ENCODE measurements around the gene LY6G6F.

The LY6G6F gene

DNA sequence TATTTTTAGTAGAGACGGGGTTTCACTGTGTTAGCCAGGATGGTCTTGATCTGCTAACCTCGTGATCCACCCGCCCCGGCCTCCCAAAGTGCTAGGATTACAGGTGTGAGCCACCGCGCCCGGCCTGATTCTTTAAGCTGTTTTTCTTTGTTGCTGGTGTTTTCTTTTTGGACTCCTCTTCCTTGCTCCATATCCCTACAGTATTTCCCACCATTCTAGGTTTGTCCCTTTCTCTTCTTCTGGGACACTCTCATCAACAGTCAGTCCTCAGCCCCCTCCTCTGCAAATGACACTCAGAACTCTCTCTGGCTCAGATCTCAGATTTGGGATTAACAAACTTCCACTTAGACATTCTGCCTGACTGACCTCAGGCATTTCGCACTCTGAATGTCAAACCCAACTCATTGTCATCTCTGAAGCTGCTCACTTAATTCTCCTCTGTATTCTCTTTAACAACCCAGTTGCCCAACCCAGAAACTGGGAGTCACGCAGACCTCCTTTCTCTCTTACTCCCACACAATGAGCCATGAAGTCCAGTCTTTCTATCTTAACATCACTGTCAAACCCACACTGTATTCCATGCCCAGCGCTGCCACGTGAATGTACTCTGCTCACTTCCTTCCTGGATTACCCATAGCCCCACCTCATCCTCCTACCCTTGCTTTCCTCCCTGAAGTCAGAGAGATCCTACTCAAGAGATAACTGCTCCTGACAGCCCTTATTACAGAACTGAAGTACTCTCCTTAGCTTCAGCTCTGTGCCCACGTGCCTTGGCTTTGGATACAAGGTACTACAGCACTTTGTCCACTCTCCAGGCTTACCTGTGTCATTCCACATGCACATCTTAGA is 19.1 kb downstream of the LY6G6F start:
- no peak for DNase-seq

DNA sequence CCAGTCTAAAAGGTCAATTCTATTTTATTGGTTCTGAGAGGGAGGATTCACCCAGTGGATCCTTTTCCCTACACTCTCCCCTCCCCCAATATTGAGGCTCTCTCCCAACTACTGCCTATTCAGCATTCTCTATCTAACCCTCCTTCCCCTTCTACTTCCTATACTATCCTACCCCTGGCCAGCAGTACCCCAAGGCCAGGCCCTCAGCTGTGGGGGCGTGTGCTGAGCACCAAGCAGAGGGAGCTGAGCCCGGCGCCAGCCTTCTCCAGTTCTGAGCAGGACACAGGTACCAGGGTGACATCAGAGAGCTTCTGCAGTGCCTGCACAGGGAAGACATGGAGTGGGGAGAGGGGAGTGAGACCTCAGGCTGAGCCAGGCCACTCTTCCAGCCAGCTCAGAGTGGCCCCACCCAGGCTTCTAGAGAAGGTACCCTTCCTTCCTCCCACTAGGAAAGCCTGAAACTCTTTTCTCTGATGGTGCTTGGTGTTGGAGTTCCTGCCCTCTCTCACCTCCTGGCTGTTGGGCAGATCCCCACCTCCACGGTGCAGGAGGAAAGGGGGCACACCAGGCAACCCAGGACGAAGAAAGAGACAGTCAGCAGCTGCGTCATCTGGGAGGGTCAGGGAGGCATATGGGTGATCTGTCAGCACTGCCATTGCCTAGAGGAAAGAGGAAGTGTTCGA is 20.5 kb downstream of the LY6G6F start:
- DNase-seq, result no peak

DNA sequence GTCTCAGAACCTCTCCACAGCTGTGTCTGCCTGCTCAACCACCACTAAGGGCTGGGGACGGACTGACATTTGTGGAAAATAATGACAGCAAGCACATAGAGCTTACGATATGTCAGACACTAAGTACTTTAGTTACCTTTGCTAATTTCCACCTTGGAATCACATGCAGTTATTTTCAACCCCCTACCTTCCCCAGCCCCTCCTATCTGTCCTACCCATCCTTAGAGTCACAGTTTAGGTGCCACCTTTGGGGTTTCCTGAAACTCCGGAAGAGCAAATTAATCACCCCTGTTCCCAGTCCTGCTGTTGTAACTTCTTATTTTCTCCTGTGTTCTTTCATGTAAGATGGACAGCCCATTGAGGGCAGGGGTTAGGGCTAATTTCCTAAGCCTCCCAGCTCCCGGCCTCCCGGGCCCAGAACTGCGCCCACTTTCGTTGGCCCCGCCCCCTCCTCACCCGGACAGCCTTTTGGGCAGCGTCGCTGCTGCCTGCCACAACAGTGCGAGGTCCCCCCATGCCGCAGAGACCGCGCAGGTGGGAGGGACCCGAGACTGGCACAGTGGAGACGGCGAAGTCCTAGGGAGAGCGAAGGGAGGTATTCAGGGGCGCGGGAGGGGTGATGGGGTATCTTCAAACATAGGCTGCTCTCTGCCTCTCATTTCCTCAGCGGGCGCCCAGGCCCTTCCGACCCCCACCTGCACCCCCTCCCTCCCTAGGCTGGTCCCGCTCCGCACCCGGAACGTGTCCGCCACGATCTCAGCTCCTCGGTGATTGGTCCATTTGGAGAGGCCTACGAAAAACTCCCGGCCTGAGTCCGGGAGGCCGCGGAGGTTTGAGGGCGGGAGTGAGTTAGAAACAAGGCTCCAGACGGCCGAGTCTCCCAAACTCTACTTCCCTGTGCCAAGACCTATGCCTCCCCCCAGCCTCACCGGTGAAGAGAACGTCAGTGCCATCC is 21.3 kb downstream of the LY6G6F start:
- DNase-seq, result no peak

DNA sequence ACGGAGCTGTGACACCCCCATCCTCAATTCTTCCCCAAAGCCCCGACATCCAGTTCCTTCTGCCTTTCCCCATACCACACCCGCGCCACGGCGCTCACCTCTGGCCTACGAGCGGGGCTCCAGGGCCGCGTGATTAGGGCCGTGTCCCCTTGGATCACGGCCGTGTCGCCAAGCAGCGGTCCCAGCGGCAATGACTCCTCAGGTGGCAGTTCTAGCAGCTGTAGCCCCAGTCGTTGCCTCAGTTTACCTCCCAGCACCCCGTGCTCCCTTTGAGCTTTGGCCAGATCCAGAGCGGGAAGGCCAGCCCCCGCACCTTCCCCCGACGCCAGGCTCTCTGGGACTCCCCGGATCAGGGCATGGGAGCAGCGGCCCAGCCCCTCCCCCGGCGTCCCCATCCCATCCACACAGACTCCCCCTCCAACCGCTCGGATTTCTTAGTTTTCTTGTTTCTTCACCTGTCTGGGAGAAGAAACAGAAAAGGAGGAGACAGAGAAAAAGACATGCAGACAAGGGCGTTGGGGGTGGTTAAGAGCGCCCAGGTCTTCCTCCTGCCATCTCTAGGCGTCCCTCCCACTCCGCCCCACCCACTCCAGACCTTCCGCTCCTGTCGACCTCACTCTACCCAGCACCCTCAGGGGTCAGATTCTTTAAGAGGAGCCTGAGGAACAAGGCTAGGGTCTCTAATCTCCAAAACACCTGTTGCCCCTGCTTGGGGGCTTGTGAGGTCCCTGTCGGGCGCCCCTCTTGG is 22.3 kb downstream of the LY6G6F start, which contains the start of gene DDAH2:
Gene DDAH2, minus strand, starts transcription at position 533 of the 748 bp plus-strand sequence. Its CDS starts 138 bp downstream, at position 395.
- no peak for DNase-seq

DNA sequence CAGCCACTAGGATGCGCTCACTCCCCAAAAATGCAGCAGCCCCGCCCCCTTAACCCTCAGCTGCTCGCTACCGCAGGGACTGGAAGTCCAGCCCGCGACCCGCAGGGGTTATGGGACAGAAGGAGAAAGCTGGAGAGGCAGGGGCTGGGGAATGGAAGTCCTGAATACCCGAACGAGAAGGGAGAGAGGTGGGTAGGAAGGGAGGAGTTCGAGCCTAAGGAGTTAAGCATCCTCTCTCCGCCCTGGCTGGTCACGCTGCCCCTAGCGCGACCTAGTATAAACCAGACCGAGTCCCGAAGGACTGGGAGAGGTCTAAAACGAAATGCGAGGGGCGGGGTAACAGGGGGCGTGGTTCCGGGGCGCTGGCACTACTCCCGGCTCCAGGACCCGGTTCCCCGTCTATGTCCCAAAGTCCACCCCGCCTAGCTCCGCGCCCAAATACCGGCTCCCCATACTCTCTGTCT is 22.9 kb downstream of the LY6G6F start:
- peak; percentile 78 for DNase-seq

DNA sequence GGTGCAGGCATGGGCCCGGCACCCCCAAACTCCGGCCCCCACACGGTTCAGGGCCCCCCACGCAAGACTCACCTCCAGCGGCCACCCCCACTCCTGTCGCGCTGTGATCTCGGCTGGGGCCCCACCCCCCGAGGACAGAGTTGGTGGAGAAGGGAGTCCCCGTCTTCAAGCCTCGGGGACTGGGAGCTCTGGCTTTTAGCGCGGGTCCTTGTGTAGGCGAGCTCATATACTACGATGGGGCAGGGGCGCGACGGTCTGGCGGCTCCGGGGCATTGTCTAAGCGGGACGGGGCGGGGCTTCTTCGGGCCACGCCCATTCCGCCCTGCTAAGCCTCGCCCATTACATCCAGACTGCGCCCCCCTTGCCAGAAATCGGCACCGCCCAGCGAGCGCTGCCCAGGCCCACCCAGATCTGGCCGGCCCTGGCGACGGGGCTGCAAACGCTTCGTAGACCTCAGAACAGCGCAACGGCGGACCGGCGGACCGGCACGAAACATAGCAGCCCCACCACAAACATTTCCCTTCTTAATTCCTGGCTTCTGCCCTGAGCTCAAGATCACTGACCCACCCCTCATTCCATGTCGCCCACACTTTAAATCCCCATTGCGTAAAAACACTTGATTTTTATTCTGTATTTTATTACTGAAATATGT is 23.4 kb downstream of the LY6G6F start:
- peak; percentile 62 for DNase-seq

DNA sequence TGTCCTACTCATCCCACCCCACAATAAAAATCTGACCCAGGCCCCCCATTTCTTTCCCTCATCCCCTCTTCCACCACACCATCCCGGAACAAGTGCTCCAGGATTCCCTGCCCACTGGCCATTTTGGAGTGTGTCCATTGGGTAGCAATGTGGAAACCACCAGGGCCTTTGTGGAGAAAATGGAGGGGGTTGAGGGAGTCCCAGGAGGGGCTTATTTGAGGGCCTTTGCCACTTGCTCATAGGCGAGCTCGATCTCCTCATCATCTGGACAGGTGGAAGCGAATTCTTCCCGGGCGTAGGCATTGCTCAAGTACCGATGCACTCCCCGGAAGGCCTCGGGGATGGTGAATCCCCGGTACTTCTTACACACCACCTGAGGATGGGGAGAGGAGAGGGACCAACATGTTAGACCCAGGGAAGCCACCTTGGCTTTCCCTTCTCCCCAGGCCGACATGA is 24.0 kb downstream of the LY6G6F start:
- DNase-seq, result no peak

DNA sequence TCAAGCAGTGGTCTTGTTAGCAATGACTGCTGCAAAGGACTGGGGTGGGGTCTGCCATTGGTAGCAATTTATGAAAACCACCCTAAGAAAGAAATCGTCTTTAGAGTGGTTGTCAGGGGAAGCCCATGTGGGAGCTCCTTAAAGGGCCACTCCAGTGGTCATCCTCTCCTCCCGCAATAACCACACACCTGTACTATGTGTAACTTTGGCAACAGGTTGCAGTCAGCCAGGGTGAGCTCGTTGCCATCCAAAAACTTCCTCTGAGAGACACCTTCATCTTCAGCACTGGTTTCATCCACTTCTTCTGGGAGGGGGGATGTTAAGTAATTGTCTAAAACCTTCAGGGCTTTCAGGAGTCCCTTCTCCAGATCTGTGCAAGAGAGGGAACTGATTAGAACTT is 25.4 kb downstream of the LY6G6F start:
- DNase-seq, result no peak

DNA sequence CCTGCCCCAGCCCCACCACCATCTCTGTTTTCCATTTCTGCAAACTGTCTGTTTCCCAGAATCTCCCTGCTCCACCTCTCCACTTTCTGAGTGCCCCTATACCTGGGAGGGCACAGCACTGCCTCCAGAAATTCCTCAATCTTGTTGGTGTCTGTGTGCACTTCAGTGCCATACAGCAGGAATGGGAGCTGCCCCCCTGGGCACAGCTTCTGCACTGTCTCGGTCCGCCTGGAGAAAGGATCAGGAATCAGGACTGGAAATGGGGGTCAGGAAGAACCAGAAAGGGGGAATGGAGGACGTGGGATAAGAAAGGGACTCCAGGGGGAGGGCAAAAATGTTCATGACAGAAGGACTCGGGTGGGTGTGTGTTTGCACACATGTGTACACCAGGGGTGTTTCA is 27.1 kb downstream of the LY6G6F start:
- DNase-seq, result no peak

DNA sequence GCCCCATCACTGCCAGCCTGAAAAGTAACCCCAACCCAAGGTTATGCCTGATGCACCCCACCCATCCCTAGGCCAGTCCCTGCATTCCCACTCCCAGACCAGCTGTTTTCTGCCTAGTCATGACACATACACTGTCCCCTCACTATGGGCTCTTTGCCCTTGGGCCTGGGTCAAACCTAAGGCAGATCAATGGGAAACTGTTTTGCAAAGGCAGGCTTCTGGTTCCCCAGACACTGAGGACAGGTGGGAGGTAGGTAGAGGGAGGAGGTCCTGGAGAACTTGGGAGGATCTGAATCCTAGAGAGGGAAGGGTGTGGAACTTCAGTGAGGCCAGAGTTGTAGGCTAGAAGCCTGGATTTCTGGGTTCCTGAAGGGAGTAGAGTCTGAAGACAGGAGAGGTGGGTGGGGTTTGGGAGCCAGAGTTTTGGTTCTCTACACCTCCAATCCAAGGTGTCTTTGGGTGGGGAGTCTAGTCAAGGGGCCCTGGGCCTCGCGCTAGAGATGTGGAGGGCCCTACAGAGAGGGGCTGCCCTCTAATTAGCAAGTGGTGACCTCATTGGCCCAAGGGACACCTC is 27.7 kb downstream of the LY6G6F start:
- no peak for DNase-seq

DNA sequence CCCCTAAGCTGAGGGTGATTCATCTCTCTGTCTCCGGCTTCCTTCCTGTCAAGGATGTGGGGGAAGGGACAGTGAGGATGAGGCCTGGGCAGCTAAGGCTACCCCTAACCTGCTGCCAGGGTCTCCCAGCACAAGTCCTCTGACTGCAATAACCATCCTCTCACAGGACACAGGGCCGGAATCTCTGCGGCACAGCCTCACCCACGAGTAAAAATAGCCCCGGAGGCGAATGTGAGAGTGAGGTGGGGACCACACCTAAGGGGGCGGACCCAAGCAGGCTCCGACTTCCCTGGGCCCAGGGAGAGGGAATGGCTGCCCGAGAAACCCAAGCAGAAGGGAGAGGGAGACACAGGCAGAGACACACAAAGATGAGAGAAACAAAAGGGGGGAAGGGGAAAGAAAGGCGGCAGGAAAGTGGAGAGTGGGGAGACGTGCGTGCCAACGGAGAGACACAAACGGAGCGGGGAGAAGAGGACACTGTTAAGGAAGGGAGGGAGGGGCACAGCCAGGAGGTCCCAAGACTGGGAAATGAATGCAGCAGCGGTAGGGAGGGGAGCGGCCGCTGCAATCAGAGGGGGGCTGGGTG is 28.2 kb downstream of the LY6G6F start:
- DNase-seq, result peak; percentile 58

DNA sequence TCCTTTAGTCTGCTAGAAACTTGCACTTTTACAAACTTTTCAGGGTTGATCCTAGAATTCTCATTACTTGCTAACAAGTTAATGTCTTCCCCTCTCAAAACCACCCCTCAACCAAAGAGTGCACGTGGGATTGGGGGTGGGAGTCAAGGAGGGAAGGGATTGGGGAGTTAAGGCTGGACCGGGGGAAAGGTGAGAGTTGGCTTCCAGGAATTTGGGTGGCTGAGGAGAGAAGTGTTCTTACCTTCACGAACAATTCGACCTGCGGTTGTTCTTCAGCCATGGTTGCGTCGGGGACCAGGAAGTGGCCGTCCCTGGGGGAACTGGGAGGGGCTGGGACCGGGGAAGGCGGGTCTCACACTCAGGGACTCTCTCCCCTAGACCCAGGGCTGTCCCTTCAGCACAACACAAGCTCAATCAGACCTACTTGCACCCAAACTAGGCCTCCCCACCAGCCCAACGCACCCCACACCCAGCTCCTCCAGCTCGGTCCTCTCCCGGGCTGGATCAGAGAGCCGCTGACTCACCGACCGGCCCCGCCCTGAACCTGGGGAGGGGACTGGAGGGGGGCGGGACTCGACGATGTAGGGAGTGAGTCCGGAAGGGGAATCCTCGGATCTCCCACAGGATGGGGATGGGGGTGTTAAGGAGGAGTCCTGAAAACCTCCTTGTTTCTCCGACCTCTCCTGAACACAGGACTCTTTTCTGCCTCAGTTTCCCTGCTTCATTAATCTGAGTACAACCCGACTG is 29.5 kb downstream of the LY6G6F start, which contains the start of gene CLIC1:
Gene CLIC1, minus strand, starts transcription at position 510 of the 747 bp plus-strand sequence. Its CDS starts 230 bp downstream, at position 280.
- DNase-seq, result peak; percentile 56

DNA sequence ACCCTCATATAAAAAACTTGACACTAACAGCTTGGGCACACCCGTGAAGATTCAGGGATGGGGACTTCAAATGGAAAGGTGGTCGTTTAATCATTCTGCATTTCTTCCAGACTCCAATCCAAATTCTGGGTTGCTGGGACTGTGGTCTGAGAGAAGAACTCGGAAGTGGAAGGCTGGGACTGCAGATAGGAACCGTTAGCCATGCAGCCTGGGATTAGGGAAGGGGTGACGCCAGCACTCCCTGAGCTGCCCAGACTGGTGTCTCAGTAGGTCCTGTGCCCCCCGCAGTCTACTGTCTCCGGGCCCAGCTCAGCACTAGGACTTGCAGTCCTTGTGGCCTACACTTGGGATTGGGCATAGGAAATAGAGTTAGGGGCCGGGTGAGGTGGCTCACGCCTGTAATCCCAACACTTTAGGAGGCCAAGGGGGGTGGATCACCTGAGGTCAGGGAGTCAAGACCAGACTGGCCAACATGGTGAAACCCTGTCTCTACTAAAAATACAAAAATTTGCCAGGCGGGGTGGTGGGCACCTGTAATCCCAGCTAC is 30.2 kb downstream of the LY6G6F start:
- no peak for DNase-seq

DNA sequence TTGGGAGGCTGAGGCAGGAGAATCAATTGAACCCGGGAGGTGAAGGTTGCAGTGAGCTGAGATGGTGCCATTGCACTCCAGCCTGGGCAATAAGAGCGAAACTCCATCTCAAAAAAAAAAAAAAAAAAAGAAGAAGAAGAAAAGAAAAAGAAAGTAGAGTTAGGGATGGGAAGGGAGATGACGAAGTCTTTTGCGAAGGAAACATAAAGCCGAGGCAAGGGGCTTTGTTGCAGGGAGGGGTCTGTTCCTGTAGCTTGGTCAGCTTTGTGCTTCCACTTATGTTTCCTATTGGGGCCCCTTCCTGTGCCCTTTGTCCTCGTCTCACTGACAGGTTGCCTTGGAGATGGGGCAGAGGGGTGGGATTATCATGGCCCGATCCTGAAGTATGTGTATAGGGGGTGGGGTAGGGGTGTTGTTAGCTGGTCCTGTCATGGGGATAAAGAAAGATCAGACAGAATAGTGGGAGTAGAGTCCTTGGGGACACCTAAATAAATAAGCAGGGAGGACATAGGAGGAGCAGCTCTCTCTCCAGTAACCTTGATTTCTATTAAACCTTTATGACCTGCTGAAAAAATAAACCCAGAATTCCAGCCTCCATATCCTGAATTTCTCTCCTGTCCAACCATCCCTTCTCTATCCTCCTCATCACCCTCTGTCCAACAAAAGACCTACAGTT is 30.8 kb downstream of the LY6G6F start:
- DNase-seq, result no peak

DNA sequence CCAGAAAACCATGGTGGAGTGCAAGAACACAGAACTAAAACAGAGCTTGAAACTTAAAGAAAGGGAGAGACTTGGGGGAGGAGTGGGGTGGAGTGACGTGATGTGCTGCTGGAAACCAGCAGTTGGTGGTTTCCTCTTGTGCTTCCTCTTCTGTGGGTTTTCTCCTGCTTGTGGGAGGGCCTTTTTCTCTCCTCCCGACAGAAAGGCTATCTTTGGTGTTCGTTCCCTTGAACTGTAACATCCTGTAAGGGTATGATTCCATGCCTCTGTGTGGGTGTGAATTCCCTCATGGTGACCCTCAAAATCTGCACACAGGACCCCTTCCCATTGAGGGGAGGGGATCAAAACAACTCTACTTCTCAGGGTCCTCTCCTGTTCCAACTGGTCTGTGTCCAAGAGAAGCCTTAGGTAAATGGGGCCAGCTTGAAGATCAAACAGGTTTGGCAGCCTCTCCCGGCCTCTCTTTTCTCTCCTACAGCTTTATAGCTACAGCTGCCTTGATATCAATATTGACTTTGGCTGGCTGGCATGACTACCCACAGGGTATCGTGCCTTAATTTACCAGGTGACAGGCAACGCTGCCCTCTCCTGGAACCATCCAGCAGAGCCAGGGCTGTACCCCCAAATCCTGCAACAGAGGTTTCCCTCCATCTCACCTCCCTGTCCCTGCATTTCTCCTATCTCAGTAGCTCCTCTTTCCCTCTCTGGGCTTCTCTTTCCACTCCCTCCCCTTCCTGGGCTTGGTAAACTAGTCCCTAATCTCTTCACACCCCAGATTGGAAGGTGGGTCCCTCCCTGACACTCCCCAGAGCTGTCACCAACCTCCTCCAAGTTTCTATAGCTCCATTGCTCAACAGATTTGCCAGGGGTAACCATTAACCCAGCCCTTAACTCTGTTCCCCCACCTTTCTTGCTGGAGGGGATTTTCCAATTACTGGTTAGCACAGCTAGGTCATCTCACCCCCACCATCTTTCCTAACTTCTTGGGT is 31.6 kb downstream of the LY6G6F start:
- peak; percentile 61 for DNase-seq

DNA sequence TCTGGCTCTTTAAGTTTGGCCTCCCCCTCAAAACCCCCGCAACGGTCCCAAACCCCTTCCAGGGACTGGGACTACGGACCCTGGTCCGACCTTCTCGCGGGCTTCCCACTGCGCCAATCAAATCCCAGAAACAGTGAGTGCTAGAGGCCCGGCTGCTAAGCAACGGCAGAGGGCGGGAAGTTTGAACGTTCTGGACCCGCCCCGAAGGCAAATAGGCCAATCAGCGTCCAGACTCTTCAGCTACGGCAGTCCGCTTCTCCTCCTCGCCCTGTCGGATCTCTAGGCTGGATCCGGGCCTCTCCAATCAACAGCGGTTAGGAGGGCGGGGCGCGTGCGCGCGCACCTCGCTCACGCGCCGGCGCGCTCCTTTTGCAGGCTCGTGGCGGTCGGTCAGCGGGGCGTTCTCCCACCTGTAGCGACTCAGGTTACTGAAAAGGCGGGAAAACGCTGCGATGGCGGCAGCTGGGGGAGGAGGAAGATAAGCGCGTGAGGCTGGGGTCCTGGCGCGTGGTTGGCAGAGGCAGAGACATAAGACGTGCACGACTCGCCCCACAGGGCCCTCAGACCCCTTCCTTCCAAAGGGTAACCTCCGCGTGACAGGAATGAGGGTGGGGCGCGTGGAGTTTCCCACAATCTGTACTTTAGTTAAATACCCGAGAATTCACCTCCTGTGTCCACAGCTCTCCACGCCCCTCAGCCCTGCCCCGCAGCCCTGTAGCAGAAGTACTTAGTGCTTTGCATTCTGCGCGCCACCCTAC is 33.2 kb downstream of the LY6G6F start, which contains the start of gene MSH5:
Gene MSH5, plus strand, starts transcription at position 367 of the 758 bp plus-strand sequence. CDS start 462 bp downstream, outside the sequence.
- DNase-seq, result peak; percentile 94
